GM13976 (cell line): ENCODE measurements around the gene DUSP22.
A peak's percentile ranks its signal among the peaks of the same experiment; 100 is the strongest.
"Not testable (repeated sequence)": the region's sequence is repeated elsewhere in the genome, so short reads cannot be mapped to it uniquely, and the experiment has no call there.

Source experiments
- DNase-seq: peaks from one replicate; pipeline ENCODE4 v3.0.0; 2012; ENCODE audit warnings: low spot score
- CTCF ChIP-seq: IDR thresholded peaks from 2 replicates; pipeline ENCODE4 v1.5.1; 2012; ENCODE audit warnings: borderline replicate concordance, mild to moderate bottlenecking; ENCODE audit not compliant: insufficient read depth; ENCODE audit errors: extremely low read depth, missing control alignments, control extremely low read depth
- in situ Hi-C: fragments of 300-500 bp; cut with MboI; formaldehyde crosslinking; loops from one replicate; pipeline ENCODE4 v1.12.0; 2022; ENCODE audit warnings: low sequenced_read_pairs, mixed read lengths, inconsistent platforms; ENCODE audit not compliant: unreplicated experiment

Gene DUSP22

GRCh38 chr6:369559-370431 is 77.5 kb downstream of the DUSP22 start:
- in situ Hi-C loops: no loop called here
- DNase-seq: no peak
- TF ChIP-seq CTCF: no peak

GRCh38 chr6:370555-370954 is 78.3 kb downstream of the DUSP22 start:
- in situ Hi-C loops: no loop called here
- DNase-seq: no peak
- TF ChIP-seq CTCF: no peak

- in situ Hi-C loops, DNase-seq: not testable (repeated sequence)
Measured at GRCh38 chr6:371851-372250, 79.6 kb downstream of the DUSP22 start.

GRCh38 chr6:372336-372911 is 80.1 kb downstream of the DUSP22 start:
- TF ChIP-seq CTCF: no peak
- in situ Hi-C loops: no loop called here
- peak; percentile 59 for DNase-seq

GRCh38 chr6:373031-373430 is 80.7 kb downstream of the DUSP22 start:
- no peak for TF ChIP-seq CTCF
- in situ Hi-C loops: no loop called here
- no peak for DNase-seq

- no peak for TF ChIP-seq CTCF
- peak; percentile 37 for DNase-seq
- in situ Hi-C loops: no loop called here
Measured at GRCh38 chr6:373773-374724, 81.8 kb downstream of the DUSP22 start.
